GM19023 (cell line): ENCODE results near the gene OR5K3.
"Not testable (repeated sequence)": the region's sequence is repeated elsewhere in the genome, so short reads cannot be mapped to it uniquely, and the experiment has no call there.

Experiments
- ATAC-seq: cut with Tn5 transposase; IDR thresholded peaks from one replicate; pipeline ENCODE4 v1.9.1; 2021; ENCODE audit warnings: mild to moderate bottlenecking, moderate library complexity; ENCODE audit not compliant: unreplicated experiment

OR5K3 gene, protein sequence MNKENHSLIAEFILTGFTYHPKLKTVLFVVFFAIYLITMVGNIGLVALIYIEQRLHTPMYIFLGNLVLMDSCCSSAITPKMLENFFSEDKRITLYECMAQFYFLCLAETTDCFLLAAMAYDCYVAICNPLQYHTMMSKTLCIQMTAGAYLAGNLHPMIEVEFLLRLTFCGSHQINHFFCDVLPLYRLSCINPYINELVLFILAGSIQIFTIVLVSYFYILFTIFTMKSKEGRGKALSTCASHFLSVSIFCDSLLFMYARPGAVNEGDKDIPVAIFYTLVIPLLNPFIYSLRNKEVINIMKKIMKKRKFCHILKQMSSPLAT

DNA sequence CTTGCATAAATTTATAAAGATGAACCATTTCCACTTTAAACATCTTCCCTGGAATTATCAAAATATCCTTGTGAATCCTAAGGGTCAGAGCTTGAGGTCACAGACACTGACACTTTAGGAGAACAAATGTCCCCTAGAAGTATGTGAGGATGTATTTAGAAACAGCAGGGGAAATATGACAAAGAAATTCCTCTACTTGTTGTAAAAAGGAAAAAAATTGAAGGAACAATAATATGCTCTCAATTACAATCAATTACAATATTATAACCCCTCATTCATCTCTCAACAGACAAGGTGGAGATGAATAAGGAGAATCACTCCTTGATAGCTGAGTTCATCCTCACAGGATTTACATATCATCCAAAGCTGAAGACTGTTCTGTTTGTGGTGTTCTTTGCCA, at the start of gene OR5K3:
OR5K3 (plus strand) TSS at position 301 of the 400 bp plus-strand sequence; CDS start at position 301, 0 bp downstream.
- ATAC-seq = no peak

DNA sequence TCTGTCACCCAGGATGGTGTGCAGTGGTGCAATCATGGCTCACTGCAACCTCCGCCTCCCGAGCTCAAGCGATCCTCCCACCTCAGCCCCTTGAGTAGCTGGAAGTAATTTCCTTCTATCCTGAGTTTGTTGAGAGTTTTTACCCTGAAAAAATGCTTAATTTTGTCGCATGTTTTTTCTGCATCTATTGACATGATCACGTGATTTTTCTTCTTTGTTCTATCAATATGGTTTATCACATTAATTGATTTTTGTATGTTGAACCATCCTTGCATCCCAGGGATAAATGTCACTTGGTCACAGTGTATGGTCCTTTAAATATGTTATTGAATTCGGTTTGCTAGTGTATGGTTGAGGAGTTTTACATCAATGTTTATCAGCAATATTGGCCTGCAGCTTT, 48.7 kb upstream of the OR5K3 start:
- no peak for ATAC-seq

DNA sequence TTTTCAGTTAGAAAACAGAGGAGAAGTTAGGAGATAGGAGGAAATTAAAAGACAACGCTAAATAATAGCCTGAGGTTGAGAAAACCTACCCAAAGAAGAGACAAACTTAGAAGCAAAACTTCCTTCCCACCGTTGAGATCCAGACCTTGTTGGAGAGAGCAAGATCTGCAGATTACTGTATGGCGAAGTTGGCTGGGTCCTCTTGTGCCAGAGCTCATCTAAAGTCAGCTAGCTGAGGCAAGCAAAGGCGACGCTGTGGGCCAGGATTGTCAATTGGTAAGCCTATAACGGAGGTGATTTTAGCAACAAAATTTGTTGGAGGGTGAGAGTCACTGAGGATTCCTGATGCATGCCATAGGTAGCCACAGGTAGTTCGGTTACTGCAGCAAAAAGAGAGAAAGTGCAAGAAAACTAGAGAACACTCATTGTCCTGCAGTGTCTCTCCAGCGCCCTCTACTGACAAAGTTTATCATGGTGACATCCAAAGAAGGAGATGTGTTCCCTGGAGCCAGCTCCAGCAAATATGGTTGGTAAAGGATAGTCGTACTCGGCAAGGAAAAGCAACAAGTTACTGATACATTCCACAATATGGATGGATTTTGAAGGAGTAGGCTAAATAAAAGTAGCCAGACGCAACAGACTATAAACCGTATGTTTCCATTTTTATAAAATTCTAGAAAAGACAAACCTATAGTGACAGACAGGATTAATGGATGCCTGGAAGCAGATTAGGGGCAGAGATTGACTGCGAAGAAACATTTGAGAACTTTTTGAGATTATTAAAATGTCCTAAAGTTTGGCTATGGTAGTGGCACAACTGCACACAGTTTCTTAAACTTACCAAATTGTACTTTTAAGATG, 46.6 kb upstream of the OR5K3 start:
- no peak for ATAC-seq

DNA sequence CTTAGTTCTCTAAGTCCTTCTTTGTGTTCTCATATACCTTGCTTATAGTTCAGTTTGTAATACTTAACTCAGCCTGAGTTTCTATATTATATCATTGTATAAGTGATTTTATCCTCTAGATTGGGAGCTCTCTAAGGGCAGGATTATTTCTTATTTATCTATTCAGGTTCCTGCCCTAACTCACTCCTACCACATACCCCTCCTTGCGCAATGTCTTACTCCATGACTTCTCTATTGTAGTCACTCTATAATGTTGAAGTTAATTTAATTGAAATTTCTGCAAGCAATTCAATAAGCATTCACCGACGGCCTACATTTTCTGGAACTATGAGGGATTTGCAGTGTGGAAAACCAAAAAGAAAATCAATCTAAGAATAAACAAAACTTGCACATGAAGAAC, 40.4 kb upstream of the OR5K3 start:
- ATAC-seq = no peak

DNA sequence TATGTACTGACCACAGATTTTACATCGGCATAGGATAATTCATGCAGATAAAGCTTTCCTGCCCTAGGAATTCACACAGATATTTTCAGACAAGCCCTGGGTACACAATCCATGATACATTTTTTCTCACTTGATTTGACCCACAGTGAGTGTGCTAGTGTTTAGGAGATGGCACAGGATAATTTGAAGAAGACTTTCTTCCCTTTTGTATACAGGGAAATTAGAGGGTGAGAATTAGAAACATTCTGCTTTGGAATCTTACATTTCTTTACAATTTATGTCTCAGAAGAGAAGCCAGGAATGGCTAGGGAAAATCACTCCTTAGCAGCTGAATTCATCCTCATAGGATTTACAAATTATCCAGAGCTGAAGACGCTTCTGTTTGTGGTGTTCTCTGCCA, 36.9 kb upstream of the OR5K3 start, which contains the start of gene OR5K4:
OR5K4 (plus strand) TSS at position 301 of the 400 bp plus-strand sequence; CDS start at position 301, 0 bp downstream.
- ATAC-seq = no peak

DNA sequence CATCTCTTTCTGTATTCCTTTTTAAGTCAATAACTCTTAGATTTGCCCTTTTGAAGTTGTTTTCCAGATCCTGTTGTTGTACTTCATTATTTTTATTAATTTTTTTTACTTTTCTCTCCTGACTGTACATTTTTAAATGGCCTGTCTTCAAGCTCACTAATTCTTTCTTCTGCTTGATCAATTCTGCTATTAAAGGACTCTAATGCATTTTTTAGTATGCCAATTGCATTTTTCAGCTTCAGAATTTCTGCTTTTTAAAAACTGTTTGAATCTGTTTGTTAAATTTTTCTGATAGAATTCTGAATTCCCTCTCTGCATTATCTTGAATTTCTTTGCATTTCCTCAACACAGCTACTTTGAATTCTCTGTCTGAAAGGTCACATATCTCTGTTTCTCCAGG, 31.2 kb upstream of the OR5K3 start:
- no peak for ATAC-seq

DNA sequence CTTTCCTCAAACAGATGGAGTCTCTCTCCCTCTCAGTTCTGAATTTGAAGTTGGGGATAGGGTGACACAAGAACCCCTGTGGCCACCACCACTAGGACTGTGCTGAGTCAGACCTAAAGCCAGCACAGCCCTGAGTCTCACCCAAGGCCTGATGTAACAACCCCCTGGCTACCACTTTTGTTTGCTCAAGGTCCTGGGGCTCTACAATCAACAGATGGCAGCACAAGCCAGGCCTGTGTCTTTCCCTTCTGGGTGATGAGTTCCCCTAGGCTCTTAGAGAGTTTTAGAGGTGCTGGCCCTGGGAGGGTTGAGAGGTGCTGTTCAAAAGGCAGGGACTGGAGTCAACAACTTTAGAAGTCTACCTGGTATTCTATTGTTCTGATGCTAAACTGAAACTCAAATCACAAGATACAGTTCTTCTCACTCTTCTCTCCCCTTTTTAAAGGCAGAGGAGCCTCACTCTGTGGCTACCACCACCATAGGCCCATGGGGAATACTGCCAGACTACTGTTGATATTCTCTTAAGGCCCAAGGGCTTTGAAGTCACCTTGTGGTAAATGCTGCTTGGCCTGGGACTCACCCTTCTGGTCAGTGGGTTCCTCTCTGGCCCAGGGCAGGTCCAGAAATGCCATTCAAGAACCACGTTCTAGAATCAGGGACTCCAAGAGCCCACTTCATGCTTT, 30.3 kb upstream of the OR5K3 start:
- ATAC-seq = peak; percentile 89

DNA sequence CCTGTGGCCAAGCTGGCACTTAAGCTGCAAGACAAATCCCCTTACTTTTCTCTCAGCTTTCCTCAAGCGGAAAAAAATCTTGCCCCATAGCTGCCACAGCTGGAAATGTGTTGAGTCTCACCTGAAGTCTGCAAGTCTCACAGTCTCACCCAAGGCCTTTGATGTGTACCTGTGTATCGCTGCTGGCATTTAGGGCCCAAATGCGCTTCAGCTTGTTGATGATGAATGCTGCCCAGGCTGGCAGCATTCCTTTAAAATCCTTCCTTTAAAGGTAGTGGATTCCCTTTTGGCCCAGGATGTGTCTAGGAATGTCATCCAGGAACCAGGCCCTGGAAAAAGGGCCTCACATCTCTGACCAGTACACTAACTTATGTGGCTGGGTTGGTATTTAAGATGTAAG, 29.8 kb upstream of the OR5K3 start:
- no peak for ATAC-seq

DNA sequence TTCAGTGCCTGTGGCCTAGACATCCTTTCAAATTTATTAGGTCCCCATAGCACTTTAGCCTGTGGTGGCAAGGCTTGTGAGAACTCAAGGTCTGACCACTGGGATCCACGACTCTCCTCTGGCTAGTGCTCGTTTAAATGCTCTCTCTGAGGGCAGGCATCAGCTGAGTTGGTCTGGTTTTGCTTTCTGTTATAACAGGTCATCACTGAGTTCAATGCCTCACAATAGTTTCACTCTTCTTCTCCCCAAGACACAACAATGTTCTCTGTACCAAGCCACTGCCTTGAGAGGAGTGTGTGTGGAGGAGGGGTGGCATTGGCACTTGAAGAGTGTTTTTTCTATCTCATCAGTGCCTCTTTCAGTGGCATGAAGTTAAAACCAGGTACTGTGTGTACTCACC, 29.2 kb upstream of the OR5K3 start:
- peak; percentile 49 for ATAC-seq

DNA sequence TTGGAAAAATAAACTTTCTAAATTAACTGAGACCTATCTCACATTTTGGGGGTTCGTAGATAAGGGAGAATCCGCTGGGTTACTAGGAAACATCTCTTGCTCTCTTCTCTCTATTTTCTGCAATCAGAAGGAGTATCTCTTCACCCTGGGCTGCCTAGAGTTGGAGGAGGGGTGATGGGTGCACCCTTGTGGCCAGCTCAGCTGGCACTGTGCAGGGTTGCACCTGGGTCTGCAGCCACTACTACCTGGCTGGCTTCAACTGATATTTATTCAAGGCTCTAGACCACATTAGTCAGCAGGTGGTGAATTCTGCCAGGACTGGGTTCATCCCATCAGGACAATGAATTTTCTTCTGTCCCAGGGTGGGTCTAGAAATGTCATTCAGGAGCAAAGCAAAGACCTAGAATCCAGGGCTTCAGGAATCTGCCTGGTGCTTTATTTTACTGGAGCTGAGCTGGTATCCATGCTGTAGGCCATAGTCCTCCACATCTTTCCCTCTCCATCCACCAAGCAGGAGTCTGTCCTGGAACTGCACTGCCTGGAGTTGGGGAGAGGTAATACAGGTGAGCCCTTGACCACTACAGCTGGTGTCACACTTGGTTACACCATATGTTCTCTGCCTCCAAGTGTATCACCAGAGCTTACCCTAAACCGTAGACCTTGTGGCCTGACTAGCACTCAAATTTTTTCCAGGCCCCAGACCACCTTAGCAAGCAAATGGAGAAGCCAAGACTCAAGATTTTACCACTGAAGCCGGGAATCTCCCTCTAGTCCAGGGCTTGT, 22.8 kb upstream of the OR5K3 start:
- ATAC-seq = no peak

DNA sequence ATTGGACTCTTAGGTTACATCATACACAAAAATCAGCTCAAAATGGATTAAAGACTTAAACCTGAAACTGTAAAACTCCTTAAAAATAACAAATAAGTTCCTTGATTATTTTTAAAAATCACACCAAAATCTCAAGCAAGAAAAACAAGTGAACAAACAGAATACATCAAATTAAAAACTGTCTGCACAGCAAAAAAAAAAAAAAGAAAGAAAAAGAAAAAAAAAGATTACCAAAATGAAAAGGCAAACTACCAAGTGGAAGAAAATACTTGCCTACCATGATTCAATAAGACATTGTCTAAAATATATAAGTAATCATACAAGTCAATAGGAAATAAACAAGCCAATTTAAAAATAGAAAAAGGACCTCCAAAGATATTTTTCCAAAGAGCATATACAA, 19.3 kb upstream of the OR5K3 start:
- ATAC-seq = no peak

DNA sequence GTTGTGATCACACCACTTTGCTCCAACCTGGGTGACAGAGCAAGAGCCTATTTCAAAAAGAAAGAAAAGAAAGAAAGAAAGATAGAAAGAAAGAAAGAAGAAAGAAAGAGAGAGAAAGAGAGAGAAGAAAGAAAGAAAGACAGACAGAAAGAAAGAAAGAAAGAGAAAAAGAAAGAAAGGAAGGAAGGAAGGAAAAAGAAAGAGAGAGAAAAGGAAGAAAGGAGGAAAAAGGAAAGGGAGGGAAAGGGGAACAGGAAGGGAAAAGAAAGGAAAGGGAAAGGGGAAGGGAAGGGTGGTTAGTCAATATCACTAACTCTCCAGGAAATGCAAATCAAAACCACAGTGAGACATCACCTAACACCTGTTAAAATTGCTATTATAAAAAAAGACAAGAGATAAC, 18.6 kb upstream of the OR5K3 start:
- no peak for ATAC-seq

DNA sequence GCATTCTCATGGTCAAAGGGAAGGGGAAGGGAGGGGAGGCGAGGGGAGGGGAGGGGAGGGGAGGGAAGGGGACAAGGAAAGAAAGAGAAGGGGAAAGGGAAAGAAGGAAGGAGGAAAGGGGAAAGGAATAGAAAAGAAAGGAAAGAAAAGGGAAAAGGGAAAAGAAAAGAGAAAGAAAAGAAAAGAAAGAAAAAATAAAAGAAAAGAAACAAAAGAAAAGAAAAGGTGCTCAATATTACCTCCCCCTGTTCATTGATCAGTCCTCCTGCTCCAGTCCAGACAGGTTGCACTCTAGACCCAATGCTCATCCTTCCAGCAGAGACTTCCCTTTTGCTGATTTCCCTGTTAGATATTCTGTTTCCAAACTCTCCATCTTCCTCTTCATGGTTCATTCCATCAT, 18.0 kb upstream of the OR5K3 start:
- ATAC-seq = no peak

DNA sequence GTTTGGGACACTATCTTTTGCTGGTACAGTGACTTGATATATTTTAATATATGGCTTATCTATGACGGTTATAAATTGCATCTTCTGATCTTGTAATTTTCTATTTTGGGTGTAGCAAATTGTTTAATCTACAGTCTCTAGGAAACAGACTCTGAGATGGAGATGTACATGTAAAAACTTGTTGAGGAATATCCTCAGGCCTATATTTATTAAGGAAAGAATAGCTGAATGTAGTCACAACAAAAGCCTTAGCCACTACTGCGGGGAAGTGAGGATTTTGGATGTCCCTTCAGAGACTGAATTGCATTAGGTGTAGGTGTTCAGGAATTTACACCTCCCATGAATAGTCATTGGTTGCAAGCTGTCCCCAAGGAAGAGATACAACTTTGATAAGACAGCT, 13.8 kb upstream of the OR5K3 start:
- ATAC-seq = no peak

DNA sequence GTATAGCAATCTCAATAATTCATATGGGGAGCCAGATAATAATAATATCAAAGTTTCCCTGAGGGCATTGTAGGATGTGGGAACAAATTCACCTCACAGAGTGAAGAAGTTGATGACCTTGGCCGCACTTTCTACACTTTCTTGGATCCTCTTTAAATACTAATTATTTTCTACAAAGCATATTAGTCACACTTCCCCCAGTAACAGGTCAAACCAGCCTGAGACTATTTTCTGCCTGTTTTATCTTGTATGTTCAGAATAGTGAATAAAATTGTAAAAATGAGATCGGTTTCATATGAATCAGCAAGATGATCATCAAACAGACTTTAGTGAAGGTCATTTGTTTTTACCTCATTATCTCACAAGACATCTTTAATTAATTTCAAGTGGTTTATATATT, 2.3 kb upstream of the OR5K3 start:
- ATAC-seq = no peak

DNA sequence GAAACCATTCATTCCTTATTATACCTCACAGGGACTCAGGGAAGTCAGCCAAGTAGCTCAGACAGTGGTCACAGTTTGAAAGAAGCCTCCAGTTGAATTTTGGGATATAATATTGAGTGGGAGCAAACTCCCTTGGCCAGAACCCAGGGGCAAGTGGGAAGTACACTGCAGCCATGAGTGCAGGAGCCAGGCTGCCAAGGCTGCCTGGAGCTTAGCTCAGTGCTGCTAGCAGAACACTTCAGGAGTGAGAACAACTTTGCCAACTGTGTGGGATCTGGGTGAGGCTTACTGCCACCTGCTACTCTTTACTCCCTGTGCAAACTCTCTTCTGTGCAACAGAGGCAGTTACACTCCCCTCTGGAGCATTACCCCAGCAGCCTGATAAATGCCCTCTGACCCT, 4.6 kb downstream of the OR5K3 start:
- ATAC-seq = no peak

DNA sequence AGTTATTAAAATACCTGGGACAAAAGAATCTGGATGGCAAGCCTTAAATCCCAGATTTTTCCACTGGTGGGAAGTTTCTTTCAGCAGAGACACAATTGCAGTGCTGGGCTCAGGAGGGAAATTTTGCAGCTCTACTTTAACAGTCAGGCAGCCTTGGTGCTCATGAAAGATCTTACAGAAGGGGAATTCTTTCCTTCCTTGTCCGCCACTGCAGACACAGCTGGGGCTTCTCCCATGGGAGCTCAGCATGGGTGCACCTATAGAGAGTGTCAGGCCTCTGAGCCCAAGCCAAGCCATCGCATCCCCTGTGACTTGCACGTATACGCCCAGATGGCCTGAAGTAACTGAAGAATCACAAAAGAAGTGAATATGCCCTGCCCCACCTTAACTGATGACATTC, 6.0 kb downstream of the OR5K3 start:
- not testable (repeated sequence) for ATAC-seq

DNA sequence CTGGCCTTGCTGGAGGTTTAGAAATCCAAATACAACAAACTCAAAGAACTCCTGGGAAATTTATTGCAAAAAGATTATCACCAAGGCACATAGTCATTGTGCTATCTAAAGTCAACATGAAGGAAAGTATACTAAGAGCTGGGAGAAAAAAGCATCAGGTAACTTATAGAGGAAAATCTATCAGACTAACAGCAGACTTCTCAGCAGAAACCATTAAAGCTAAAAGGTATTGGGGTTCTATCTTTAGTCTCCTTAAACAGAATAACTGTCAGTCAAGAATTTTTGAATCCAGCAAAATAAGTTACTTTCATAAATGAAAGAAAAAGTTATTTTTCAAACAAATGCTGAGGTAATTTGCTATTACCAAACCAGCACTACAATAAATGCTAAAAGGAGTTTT, 8.0 kb downstream of the OR5K3 start:
- no peak for ATAC-seq

DNA sequence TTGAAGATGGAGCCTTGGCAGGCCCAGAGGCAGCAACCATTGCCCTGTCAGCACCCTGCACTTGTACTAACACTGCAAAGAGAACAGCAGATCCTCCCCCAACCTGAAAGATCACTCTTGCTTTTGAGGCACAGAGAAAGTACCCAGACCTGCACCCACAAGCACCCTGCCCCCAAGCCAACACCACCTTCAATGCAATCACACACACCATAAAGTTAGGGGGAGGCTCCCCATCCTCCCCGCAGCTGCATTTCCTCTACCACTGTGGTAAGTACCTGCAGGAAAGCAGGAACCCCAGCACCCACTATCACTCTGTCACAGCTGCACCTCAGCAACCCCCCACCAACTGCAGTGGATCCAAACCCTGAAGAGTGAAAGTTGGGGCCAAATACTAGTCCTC, 12.0 kb downstream of the OR5K3 start:
- no peak for ATAC-seq

DNA sequence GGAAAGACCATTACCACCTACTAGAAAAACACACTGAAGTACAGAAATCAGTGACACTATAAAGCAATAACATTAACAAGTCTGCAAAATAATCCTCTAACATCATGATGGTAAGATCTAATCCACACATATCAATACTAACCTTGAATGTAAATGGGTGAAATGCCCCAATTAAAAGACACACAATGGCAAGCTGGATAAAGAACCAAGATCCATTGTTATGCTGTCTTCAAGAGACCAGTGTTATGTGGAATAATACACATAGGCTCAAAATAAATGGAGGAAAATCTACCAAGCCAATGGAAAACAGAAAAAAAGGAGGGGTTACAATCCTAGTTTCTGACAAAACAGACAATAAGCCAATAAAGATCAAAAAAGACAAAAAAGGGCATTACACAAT, 13.5 kb downstream of the OR5K3 start:
- ATAC-seq = no peak

DNA sequence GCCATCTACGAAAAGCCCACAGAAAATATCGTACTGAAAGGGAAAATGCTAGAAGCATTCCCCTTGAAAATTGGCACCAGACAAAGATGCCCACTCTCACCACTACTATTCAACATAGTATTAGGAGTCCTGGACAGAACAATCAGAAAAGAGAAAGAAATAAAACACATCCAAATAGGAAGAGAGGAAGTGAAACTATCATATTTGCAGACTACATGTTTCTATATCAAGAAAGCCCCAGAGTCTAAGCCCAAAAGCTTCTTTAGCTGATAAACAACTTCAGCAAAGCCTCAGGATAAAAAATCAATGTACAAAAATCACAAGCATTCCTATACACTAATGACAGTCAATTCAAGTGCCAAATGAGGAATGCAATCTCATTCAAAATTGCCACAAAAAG, 15.6 kb downstream of the OR5K3 start:
- no peak for ATAC-seq
